ENCODE data around the gene SH3YL1.

Gene SH3YL1

DNA sequence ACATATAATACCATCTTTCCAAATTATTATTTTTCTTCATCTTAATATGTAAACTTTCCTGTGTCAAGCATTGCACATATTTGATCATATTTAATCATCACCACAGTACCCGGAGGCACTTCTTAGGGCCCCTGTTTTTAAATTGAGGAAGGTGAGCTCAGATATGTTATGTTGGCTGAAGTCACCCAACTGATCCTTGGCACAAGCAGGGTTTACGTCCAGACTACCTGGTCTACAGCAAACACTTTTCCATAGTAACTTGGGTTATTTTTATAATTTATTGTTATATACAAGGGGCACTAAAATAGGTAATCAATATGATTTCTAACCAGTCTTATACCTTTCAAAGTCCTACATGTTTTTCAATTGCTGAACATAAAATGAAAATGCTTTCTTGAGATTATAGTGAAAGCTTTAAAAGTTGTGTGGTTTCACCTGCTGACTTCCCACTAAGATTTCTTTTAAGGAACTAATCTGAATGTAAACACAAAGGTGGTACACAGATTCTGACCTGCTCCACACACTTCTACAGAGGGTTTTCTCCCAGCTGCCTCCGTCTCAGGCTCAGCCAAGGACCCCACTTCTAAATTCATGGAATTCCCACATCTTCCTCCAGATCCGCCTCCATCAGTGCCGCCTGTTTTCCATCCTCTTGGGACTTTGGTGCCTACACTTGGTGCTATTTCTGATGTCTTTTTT is 52.2 kb downstream of the SH3YL1 start:
- DNase-seq = no peak

DNA sequence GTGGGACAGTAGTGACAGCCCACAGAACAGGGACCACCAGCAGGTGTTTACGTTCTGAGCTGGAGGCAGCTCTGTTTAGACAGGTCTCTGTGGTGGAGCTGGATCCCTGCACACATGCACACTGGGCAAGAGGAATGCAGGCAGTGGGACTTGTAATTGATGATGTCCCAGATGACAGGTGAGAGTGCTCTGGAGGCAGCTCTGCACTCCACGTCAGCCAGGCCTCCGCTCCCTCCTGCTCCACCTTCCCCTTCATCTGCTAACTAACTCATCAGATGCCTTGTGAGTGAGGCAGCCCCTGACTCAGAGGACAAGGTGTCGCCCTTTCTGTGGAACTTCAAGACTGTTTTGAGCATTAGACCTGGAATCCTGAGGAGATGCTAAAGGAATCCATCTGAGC is 53.2 kb downstream of the SH3YL1 start:
- no peak for DNase-seq

DNA sequence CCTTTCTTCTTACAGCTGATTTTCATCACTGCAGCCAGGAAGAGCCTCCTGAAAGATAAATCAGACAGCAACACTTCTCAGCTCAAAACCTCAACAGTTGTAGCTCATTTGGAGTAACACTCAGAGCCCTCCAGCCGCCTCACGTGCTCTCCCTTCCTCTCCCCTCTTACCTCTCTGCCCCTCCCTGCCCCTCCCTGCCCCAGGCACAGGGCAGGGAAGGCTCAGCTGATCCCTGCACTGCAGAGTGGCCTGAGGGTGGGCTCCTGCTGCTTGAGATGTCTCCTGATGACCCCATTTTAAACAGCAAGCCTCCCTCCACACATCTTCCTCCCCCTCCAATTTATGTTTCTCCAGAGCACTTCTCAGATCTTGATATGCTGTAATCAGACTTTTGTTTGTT is 54.4 kb downstream of the SH3YL1 start:
- no peak for DNase-seq

DNA sequence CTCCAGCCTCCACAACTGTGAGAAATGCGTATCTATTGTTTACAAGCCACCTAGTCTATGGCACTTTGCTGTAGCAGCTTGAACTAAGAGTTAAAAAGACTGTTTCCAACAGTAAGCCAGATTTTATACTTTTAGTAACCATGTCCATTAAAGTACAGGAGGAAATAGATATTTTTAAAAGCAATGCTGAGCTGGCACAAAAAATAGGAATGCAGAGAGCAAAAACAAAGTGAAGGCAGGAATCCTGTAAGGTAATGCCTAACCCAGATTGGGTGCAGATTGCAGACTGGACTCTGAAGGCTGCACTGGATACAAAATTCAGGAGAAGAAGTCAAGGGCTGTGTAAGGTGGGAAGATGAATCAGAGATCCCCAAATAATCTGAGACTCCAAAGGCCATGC is 55.5 kb downstream of the SH3YL1 start:
- DNase-seq = no peak

DNA sequence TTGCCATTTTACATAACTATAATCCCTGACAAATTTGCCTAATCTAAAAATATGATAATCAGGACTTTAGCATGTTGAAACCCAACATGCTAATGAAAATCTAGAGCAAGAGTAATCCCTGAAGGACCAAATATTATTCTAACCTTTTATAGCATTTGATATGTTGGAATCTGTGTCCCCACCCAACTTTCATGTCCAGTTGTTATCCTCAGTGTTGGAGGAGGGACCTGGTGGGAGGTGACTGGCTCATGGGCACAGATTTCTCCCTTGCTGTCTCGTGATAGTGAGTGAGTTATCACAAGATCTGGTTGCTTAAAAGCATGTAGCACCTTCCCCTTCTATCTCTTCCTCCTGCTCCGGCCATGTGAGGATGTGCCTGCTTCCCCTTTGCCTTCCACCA is 59.8 kb downstream of the SH3YL1 start:
- no peak for DNase-seq

DNA sequence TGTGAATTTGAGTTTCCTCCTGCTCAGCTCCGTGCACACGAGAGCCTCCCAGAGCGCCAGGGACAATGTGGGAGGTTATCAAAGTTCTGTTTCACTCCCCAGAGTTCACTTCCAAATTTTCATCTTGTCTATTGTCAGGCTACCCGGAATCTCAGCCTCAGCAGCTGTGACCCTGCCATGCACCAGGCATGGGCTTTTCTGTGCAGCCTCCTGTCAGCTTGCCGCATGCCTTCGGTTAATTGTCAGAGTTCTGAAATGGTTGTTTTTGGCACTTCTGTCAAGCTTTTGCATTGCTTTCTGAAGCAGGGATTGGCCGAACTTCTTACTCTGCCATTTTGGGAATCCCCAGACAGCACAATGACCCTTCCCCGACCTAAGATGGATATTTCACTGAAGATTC is 60.4 kb downstream of the SH3YL1 start:
- DNase-seq = no peak

DNA sequence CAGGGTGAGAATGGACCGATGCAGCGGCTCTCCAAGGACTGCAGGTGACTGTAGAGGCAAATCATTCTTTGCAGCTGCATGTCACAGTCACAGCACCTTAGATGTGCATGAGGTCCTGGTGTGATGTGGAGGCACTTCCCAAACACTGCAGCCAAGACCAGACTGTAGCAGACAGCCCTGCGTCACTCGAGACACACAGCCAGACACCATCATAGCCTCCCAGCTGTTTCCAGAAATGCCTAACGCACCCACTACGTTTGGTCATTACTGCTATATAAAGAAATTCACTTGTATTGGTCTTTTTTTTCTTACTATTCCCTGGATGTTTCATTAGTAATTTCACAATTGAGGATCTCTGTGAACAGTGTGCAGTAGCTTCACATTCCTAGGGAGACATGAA is 60.9 kb downstream of the SH3YL1 start:
- DNase-seq = no peak

DNA sequence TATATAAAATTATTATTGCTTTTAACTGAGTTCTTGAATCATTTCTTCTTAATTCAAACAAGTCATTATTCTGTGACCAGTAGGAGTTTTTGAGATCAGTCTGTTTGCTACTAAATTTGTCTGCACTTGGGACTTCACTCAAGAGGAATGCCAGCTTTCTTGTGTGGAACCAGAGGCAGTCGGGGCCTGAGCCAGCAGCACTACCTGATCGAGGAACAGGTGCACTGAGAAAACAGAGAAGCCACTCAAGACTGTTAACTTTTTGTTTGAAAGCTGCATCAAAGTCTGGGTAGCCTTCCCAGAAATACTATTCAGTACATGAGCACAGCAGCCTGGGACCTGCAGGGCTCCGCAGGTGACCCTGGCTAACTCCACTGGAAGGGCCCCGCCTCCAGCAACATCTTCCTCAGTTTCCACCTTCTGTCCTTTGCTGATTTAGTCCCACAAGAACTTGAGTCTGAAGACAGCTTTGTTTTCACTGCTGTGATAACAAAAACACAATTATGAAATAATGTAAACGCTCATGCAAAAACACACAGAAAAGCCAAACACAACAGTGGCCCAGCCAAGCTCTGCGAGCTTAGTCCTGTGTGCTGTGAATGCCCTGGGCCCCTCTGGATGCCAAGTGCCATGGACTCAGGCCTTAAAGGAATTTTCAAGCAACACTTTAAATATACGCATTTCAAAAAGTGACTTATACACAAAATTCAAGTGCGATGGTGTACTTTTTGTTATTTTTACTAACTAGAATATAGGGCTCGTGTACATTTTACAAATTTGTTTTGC is 62.0 kb downstream of the SH3YL1 start:
- DNase-seq = no peak

DNA sequence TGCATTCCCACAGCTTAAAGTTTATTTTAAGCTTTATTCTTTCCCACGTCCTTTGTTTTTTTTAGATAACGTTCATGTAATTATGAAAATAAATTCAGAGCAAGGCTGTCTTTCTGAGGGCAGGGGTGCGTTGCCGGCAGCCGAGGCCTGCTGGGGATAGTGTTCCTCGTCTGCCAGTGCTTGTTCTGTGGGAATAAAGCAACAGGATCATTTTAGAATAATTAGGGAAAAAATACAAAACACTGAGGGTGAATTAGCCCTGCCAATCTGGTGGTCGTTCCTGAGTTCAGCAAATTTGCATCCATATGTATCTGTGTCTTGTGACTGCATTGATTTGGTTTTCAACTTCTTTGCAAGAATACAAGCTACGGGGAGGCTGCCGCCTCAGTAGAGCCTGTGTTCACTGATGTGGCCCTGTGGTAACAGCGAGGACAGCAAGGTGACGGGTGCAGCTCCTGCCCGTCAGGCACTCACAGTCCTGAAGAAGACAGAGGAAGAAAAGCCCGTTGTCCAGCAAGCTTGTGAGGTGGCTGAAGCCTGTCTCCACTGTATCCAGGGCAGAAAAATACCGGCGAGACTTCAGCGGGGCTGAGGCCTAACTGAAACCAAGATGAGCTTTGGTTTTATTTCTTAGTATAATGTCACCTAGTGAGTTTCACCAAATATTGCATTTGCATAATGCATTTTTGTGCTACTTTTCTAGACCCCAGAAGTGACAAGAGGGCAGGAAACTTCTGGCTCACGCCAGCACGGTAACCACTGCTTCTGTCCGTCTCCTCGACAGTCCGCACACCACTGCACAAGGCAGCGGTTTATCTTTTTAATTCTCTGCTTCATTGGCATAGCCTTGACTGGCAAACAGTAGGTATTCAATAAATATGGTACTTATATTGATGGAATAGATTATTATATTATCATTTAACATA is 64.5 kb downstream of the SH3YL1 start:
- DNase-seq = no peak

DNA sequence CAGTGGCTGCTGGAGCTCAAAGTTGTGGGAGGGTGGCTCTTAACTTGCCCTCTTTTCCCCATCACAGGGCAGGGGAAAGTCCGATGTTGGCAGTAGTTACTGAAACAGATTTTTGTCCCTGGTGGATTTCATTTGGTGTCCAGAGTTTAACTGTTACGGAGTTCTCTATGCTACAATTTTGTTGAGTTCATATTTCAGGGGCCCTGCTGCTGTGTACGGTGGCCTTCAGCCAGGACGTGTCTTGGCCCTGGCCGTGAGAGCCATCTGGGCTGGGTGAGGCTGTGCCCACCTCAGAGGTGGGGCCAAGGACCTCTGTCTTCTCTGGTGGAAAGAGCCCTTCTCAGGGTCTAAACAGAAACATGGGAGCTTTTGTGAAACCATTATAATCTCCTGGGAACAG is 67.4 kb downstream of the SH3YL1 start:
- no peak for DNase-seq

DNA sequence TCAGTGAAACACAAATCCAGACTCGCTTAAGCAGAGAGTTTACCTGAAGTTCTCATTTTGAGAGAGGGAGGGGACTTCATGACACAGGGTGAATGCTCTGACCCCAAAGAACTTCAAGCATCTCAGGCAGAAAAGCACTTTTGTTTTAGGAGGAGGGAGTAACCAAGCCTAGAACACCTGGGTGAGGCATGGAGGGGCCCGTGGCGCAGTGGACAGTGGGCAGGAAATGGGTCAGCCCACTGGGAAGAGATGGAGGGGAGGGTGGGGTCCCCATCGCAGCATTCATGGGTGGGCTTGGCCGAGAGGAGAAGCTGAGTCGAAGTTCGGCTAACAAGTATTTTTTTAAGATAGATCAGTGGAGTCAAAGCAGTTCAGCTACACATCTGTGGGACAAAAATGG is 67.9 kb downstream of the SH3YL1 start:
- no peak for DNase-seq

DNA sequence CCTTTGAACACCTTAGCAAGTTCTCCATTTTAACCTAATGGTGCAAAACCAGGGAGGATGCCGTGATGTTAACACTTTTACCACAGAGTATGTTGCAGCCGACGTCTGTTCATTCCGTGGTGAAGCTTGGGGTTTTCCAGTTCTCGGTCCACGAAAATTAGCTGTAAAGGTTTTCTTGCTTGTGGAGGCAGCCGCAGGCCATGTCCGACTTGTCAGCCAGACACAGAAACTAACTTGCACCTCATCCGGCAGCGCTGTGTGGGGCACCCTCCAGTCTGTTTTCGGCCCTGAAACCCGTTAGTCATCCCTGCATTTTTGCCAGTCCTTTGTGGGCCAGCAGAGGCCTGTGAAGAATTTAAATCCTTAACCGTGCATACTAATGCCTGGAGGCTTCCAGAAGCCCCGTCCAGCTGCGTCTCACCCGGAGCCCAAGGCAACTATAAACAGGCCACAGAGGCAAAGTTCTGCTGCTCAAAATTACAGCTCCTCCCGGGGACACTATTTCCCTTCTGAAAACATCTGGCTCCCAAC is 70.6 kb downstream of the SH3YL1 start:
- DNase-seq = no peak

DNA sequence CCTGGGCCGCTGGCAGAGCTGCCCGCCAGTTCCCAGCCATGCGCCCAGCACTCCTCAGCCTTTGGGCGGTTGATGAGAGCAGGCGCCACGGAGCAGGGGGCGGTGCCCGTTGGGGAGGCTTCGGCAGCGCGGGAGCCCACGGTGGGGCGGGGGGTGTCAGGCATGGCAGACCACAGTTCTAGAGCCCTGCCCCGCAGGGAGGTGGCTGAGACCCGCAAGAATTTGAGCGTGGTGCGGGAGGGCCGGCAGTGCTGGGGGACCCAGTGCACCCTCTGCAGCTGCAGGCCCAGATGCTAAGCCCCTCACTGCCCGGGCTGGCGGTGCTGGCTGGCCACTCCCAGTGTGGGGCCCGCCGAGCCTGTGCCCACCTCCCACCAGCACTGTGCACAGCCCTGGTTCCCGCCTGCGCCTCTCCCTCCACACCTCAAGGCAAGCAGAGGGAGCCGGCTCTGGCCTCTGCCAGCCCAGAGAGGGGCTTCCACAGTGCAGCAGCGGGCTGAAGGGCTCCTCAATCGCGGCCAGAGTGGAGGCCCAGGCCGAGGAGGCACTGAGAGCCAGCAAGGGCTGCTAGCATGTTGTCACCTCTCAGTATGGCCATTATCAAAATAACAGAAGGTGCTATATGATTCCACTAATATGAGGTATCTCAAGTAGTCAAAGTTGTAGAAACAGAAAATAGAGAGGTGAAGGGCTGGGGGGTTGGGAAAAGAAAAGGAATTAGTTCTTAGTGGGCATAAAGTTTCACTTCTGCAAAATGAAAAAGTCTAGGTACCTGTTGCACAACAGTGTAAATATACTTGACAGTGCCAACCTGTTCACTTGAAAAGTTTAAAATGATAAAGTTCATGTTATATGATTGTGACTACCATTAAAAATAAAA is 72.3 kb downstream of the SH3YL1 start:
- DNase-seq = no peak

DNA sequence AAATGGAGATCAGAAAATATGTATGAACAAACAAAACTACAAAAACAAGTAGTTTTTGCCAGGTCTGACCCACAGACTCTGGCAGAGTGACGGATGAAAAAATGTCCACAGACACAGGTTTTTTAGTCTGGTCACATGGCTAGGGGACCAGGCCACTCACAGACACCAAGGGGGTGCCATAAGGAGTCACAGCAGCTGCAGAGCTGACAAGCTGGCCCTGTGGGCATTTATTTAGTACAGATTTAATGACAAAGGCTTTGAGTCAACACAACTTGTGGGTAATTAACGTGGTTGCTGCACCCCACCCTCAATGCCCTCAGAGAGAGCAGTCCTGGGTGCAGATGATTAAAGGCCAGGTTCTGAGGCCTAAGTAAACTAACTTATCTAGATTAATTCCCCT is 76.0 kb downstream of the SH3YL1 start:
- no peak for DNase-seq

DNA sequence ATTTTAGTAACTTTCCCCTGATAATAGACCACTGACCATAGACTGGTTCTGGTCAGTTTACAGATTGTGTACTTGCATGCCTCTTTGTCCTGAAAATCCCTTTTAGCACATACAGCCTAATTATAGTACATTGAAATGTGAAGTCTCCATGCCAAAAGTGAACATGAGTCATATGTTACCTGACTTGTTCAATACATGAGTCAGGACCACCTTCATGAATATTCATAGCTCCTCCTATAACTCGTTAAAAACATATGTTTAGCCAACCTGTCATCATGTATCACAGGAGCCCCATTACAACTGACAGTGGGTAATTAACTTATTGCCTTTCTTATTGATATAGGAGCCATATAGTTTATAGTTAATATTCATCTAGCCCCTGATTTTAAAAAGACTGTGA is 78.6 kb downstream of the SH3YL1 start:
- DNase-seq = no peak

DNA sequence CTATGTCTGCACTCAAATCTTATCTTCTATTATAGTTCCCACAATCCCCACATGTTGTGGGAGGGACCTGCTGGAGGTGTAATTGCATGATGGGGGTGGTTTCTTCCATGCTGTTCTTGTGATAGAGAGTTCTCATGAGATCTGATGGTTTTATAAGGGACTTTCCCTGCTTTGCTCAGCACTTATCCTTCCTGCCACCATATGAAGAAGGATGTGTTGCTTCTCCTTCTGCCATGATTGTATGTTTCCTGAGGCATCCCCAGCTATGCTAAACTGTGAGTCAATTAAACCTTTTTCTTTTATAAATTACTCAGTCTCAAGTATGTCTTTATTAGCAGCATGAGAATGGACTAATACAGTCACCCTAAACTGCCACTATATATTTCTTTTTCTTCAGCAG is 79.1 kb downstream of the SH3YL1 start:
- DNase-seq = no peak

DNA sequence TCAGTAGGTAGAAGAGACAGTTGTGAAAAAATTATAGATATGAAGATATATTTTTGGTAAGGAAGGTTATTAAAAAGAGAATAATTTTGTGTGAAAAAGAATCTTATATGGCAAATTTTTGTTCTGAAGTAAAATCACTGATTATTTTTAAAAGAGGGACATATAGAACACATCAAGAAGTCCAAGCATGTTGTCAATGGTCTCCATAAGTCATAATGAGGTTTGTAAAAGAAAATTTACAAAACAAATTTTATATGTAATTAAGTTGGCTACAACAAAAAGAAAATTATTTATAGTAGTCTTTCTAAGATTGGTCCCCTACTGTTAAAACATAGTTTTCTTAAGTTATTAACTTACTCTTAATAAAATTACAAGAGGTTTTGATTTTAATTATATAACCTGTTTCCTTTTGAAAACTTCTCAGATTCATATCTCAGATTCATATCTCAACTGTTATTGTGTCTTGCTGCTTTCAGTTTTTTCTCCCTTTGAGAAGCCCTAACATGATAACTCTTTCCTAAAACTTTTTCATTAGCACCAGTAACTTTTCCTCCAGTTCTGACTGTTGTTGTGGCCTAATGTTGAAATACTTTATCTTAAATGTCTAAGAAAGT is 81.2 kb downstream of the SH3YL1 start:
- DNase-seq = no peak

DNA sequence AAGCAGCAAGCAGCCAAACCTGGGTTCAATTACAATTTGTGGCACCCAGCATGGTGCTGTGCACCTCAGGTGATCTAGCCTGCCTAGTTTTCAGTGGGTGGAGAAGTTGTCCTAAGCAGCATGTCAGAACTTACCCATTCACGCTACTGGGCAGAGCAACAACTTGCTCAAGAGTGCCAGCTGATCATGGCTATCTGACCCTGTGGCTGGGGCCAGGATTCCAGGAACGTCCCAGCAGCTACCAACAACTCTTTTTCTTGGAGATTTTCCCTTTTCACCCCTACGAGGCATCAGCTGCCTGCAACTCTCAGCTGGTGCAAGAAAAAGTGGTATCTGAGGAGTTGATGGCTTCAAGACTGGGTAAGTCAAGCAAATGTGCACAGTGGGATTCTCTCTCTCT is 83.5 kb downstream of the SH3YL1 start:
- no peak for DNase-seq

DNA sequence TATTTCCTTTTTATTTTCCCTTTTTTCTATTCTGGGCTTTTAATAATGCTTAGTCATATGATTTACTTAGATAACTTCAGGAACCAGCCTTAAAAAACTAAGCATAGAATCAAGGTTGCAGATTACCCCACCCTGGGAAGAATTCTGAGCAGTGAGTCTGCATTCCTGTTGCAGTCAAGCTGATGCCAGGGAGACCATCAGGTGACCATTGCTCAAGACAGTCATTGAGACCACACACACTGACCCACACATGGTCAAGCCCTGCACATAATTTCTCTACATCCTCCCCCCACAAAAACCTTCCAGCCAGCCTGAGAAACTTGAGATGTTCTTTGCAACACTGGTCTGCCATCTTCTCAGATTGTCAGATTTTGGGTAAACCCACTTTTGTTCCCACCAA is 83.9 kb downstream of the SH3YL1 start:
- DNase-seq = no peak

DNA sequence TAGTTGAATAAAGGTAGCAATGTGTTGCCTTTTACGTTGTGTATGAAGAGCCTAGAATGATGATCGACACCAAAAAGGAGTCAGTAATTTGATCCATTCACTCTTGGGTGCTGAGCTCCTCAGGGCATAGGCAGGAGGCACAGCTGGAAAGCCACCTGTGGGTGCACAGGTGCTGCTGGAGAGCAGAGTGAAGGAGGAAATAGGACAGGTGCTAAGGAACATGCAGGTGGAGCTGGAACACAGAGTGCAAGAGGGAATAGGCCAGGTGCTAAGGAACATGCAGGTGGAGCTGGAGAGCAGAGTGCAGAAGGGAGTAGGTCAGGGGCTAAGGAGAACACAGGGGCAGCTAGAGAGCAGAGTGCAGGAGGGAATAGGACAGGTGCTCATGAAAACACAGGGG is 86.1 kb downstream of the SH3YL1 start:
- DNase-seq = no peak

DNA sequence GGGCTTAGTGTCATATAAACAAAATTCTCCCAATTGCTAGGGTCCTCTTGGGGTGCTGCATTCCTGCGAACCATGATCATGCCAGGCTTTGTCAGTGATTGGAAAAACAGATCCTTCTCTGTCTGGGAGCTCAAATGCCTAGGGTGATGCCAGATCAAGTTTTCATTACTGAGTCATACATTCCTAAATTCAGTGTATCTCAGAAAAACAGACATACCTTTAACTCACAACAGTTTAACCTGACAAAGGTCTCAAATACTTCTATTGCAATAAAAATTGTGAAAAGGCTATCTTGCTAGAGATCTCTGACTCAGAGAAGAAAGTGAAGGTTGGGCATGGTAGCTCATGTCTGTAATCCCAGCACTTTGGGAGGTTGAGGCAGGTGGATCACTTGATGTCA is 86.9 kb downstream of the SH3YL1 start:
- no peak for DNase-seq
